Esophagus muscularis mucosa (tissue), 4 donors: Measurements from ENCODE around the gene ZCCHC12.

Experiments used
- EP300 ChIP-seq: sonication (generic); formaldehyde crosslinking; IDR thresholded peaks from one replicate; pipeline ENCODE4 v1.6.1; 2017; ENCODE audit warnings: antibody characterized with exemption
- POLR2A ChIP-seq: fragments of 450-650 bp; IDR thresholded peaks from one replicate; pipeline ENCODE4 v1.6.1; 2017; ENCODE audit warnings: antibody characterized with exemption, moderate library complexity, mild to moderate bottlenecking, low read depth
- POLR2AphosphoS5 ChIP-seq, 2 donors: sonication (generic); formaldehyde crosslinking; IDR thresholded peaks; one replicate each; pipeline ENCODE4 v1.6.1; 2017; ENCODE audit warnings: antibody characterized with exemption in 2 of 2
- TF ChIP-seq, protein P1 (sequence below), 3 experiments: fragments of 200-600 bp in 2 of 3; fragments of 450-650 bp in 1 of 3; sonication (generic) in 2 of 3; IDR thresholded peaks; one replicate each; pipeline ENCODE4 v1.5.1; 2017 to 2019; ENCODE audit warnings: antibody characterized with exemption in 3 of 3, mild to moderate bottlenecking in 2 of 3, moderate library complexity in 1 of 3

- TF ChIP-seq, protein P1, sequence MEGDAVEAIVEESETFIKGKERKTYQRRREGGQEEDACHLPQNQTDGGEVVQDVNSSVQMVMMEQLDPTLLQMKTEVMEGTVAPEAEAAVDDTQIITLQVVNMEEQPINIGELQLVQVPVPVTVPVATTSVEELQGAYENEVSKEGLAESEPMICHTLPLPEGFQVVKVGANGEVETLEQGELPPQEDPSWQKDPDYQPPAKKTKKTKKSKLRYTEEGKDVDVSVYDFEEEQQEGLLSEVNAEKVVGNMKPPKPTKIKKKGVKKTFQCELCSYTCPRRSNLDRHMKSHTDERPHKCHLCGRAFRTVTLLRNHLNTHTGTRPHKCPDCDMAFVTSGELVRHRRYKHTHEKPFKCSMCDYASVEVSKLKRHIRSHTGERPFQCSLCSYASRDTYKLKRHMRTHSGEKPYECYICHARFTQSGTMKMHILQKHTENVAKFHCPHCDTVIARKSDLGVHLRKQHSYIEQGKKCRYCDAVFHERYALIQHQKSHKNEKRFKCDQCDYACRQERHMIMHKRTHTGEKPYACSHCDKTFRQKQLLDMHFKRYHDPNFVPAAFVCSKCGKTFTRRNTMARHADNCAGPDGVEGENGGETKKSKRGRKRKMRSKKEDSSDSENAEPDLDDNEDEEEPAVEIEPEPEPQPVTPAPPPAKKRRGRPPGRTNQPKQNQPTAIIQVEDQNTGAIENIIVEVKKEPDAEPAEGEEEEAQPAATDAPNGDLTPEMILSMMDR (IDR thresholded peaks at IDR 0.05), result no peak
- TF ChIP-seq POLR2A (no peak), EP300 (no peak), POLR2AphosphoS5 (IDR thresholded peaks at IDR 0.05) (no peak)
Observed at GRCh38 chrX:118824173-118824730, 628 bp downstream of the ZCCHC12 start.
